K562 (cell line): Measurements from ENCODE around the gene ZMPSTE24. TPM values are rescaled to one million over a fixed set of nuclear protein-coding genes. Genes with fewer than 3 reads are reported as not detected.

Experiments used
- ATAC-seq: fragments of 200-7000 bp; cut with Tn5 transposase; 3 replicates; pipeline ENCODE4 v1.9.1; 2020; ENCODE audit warnings: moderate library complexity
- BruUV-seq: library from RNA; stranded (reverse); fragments of 400-500 nt; replicated peaks from 2 replicates; lab custom pipeline; 2021; lab: Mats Ljungman, UMichigan
- CTCF ChIA-PET: fragments of 300-600 bp; formaldehyde crosslinking; extraction: SDS; loops from one replicate; lab custom pipeline; 2021; ENCODE audit warnings: low intra/inter-chr PET ratio; lab: Yijun Ruan, JAX
- POLR2A ChIA-PET: fragments of 300-600, 350-650 bp; sonication (Branson Sonifier 250); formaldehyde crosslinking; extraction: SDS; loops from one replicate; lab custom pipeline; 2021; ENCODE audit warnings: antibody characterized with exemption, inconsistent platforms; lab: Yijun Ruan, JAX
- DNase-seq, 4 experiments: peaks; one replicate each; pipeline versions ENCODE4 v3.0.0 to v3.0.0-alpha.2; 2011 to 2018; ENCODE audit warnings: low spot score in 3 of 4, mixed read lengths in 3 of 4; ENCODE audit errors: extremely low read depth in 1 of 4
- FAIRE-seq: peaks from 2 replicates; lab custom pipeline; 2011; peaks lifted over from hg19 to GRCh38; lab: Jason Lieb, UNC
- H2AFZ ChIP-seq: 2 replicates; pipeline ENCODE4 v1.6.0; 2011; ENCODE audit warnings: low read depth, low read length, control low read depth, inconsistent platforms
- H3K27ac ChIP-seq: fragments of 200-600 bp; 3 replicates; pipeline ENCODE4 v1.8.0; 2011; ENCODE audit warnings: low read depth, mild to moderate bottlenecking, control low read depth, inconsistent platforms, low read length, moderate library complexity, mixed read lengths; ENCODE audit errors: extremely low read depth
- H3K27me3 ChIP-seq, 2 experiments: fragments of 300-600 bp in 1 of 2; 2 replicates in 1 of 2; 3 replicates in 1 of 2; pipeline versions ENCODE4 v1.6.0 to v1.8.0; 2011; ENCODE audit warnings: inconsistent platforms in 2 of 2, low read length in 2 of 2, mild to moderate bottlenecking in 1 of 2, mixed read lengths in 1 of 2, moderate library complexity in 1 of 2; ENCODE audit not compliant: control insufficient read depth in 2 of 2, insufficient read depth in 2 of 2
- H3K36me3 ChIP-seq: fragments of 300-600 bp; 3 replicates; pipeline ENCODE4 v1.8.0; 2011; ENCODE audit warnings: mild to moderate bottlenecking, low read length, inconsistent platforms; ENCODE audit not compliant: control insufficient read depth, insufficient read depth
- H3K4me1 ChIP-seq, 2 experiments: fragments of 200-600 bp in 1 of 2; replicated peaks in 1 of 2; 2 replicates in 1 of 2; 3 replicates in 1 of 2; pipeline versions ENCODE4 v1.5.1 to v1.8.0; 2011; ENCODE audit warnings: inconsistent platforms in 2 of 2, low read length in 2 of 2, mild to moderate bottlenecking in 1 of 2, mixed read lengths in 1 of 2, moderate library complexity in 1 of 2; ENCODE audit not compliant: control insufficient read depth in 2 of 2, insufficient read depth in 2 of 2
- H3K4me2 ChIP-seq: 2 replicates; pipeline ENCODE4 v1.6.1; 2011; ENCODE audit warnings: low read length, control low read depth, inconsistent platforms, mixed read lengths; ENCODE audit not compliant: insufficient read depth
- H3K4me3 ChIP-seq: fragments of 200-600 bp; sonication (generic), shearing (Covaris generic); 2 replicates; pipeline ENCODE4 v1.5.1; 2016; ENCODE audit warnings: control low read depth, inconsistent platforms
- H3K79me2 ChIP-seq: fragments of 200-600 bp; 3 replicates; pipeline ENCODE4 v1.8.0; 2011; ENCODE audit warnings: low read length, inconsistent platforms; ENCODE audit not compliant: control insufficient read depth, insufficient read depth
- H3K9ac ChIP-seq, 2 experiments: 2 replicates each; pipeline versions ENCODE4 v1.6.0 to v1.6.1; 2011; ENCODE audit warnings: low read depth in 2 of 2, low read length in 2 of 2, control low read depth in 1 of 2, inconsistent platforms in 1 of 2, mild to moderate bottlenecking in 1 of 2, mixed read lengths in 1 of 2; ENCODE audit not compliant: insufficient read depth in 1 of 2
- H3K9me1 ChIP-seq: one replicate; pipeline ENCODE4 v1.6.0; 2011; ENCODE audit warnings: inconsistent platforms, mild to moderate bottlenecking, low read length, moderate library complexity; ENCODE audit not compliant: control insufficient read depth, insufficient read depth
- H3K9me3 ChIP-seq: replicated peaks from 2 replicates; pipeline ENCODE4 v1.5.1; 2011; ENCODE audit warnings: low read depth, low read length, inconsistent platforms; ENCODE audit not compliant: control insufficient read depth, insufficient read depth
- H4K20me1 ChIP-seq: replicated peaks from 2 replicates; pipeline ENCODE4 v1.6.1; 2011; ENCODE audit warnings: low read length, inconsistent platforms, mixed read lengths; ENCODE audit not compliant: control insufficient read depth, insufficient read depth
- ARID2 ChIP-seq: fragments of 450-650 bp; IDR thresholded peaks from 2 replicates; pipeline ENCODE4 v1.6.1; 2017; ENCODE audit warnings: antibody characterized with exemption, mild to moderate bottlenecking
- CC2D1A ChIP-seq: fragments of 450-650 bp; IDR thresholded peaks from 2 replicates; pipeline ENCODE4 v1.6.1; 2017; ENCODE audit warnings: mild to moderate bottlenecking
- EWSR1 ChIP-seq: fragments of 450-650 bp; IDR thresholded peaks from 2 replicates; pipeline ENCODE4 v1.6.1; 2018; ENCODE audit warnings: borderline replicate concordance, mild to moderate bottlenecking, low read depth, moderate library complexity; ENCODE audit not compliant: partially characterized antibody
- FOXJ2 ChIP-seq: fragments of 200-800 bp; sonication (Bioruptor generic); IDR thresholded peaks from 2 replicates; pipeline ENCODE4 v1.6.1; 2016; ENCODE audit warnings: missing genetic modification characterization, missing compliant biosample characterization
- NFYB ChIP-seq: IDR thresholded peaks from 2 replicates; pipeline ENCODE4 v1.6.1; 2011; ENCODE audit warnings: mild to moderate bottlenecking, moderate library complexity; ENCODE audit not compliant: insufficient read length; ENCODE audit errors: extremely low read depth
- NR1H2 ChIP-seq: sonication (generic); formaldehyde crosslinking; IDR thresholded peaks from 2 replicates; pipeline ENCODE4 v1.4.0; 2020; ENCODE audit warnings: mild to moderate bottlenecking, missing genetic modification reagents
- ZBED1 ChIP-seq: IDR thresholded peaks from 2 replicates; pipeline ENCODE4 v1.6.1; 2014
- ZC3H4 ChIP-seq: sonication (generic); formaldehyde crosslinking; IDR thresholded peaks from 2 replicates; pipeline ENCODE4 v1.9.0; 2021; ENCODE audit warnings: missing genetic modification reagents, borderline replicate concordance
- WGBS: fragments of 100-300 bp; shearing (Covaris generic); methylation state at CpG from one replicate; pipeline ENCODE4 v1.1.6; 2016; ENCODE audit warnings: low coverage, mixed read lengths; ENCODE audit not compliant: insufficient coverage; ENCODE audit errors: missing lambda C conversion rate; 5-methylcytosine and 5-hydroxymethylcytosine counted together
- in situ Hi-C: fragments of 300-500 bp; cut with MboI; formaldehyde crosslinking; loops from 4 replicates; pipeline ENCODE4 v1.15.0; 2018; ENCODE audit warnings: inconsistent platforms, mixed read lengths
- intact Hi-C: fragments of 100-400 bp; cut with micrococcal nuclease; formaldehyde crosslinking; loops from 2 replicates; pipeline ENCODE4 v1.14.2; 2022
- polyA plus RNA-seq, 8 experiments: library from polyadenylated mRNA; depleted of rRNA in 4 of 8; stranded (reverse) in 5 of 8; unstranded in 3 of 8; fragments of >200 nt; fragmentation: Nextera tagmentation in 2 of 8; fragmentation: Illumina TruSeq in 1 of 8; extraction: Ambion mirVana in 2 of 8; extraction: Trizol in 1 of 8; gene quantifications; 2 replicates each; pipeline versions ENCODE4 v1.2.1 to v1.2.3, GENCODE V29; 2011 to 2014; ENCODE audit warnings: inconsistent platforms in 1 of 8, missing spikeins in 1 of 8
- total RNA-seq, 7 experiments: library from RNA; depleted of rRNA in 6 of 7; stranded (reverse); fragments of >200 nt in 6 of 7; fragmentation: Illumina TruSeq in 2 of 7; extraction: Trizol in 2 of 7; gene quantifications; 2 replicates each; pipeline versions ENCODE4 v1.2.1 to v1.2.3, GENCODE V29; 2011 to 2021; ENCODE audit warnings: low replicate concordance in 1 of 7
- TF ChIP-seq, protein P1 (sequence below): fragments of 200-800 bp; sonication (Bioruptor generic); IDR thresholded peaks from 2 replicates; pipeline ENCODE4 v1.6.1; 2017; ENCODE audit warnings: missing genetic modification characterization, missing compliant biosample characterization
- TF ChIP-seq, protein P2 (sequence below): fragments of 250-450 bp; sonication (Bioruptor Pico); IDR thresholded peaks from 2 replicates; pipeline ENCODE4 v1.8.0; 2022; ENCODE audit warnings: moderate library complexity, mild to moderate bottlenecking, inconsistent platforms
- TF ChIP-seq, protein P3 (sequence below): fragments of 250-450 bp; sonication (Bioruptor Pico); IDR thresholded peaks from 2 replicates; pipeline ENCODE4 v1.4.0; 2020

Gene ZMPSTE24
- total and polyA plus RNA-seq, 9 of the 15 experiments (the other 6 are each of a cell fraction or from before 2014, with no cell fraction given) = 30.7 to 75.9 (median 64.3) TPM

DNA sequence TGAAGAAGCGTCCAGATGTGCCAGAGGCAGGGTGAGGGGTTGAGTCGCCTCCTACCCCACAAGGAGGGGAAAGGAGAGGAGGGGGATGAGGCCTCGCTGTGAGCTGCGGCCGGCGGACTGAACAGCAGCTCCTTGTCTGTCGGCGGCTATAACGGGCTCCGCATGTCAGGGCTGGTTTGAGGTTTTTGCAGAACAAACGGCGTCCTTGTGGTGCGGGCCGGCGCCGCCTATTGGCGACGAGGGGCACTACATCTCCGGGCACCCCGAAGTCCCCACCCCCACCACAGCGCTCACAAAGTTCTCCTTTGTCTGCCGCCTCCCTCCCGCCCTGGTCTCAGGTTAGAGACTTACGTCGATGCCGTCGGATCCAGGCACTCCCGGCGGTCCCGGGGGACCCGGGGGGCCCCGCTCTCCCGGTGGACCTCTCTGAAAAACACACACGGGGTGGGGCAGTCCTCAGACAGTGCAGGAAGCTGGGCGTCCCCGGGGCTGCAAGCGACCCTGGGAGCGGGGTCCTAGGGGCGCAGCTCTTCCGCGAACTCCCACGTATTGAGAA is 57.3 kb downstream of the ZMPSTE24 start:
- no peaks in the 10 kb centered on the region for H3K9me3 ChIP-seq
- BruUV-seq = no TSS peak
- peak overlapping the region; percentile 98 for H2AFZ ChIP-seq
- no peaks in the 10 kb centered on the region for H3K36me3 ChIP-seq
- ATAC-seq (peak; percentile 87), DNase-seq (peak; percentile 90 to 93 (median 90)), FAIRE-seq (peak; percentile 92)
- H3K4me1 ChIP-seq = peaks cover 36 to 67% of the 10 kb centered on the region in 2 experiments
- ChIA-PET CTCF (interaction anchor here (0.5 to 2.1 kb wide), 4 partner anchors 90 to 162 kb away, joined by 3 to 8 read pairs (median 3); no protein-coding TSS in a partner anchor), POLR2A (interaction anchor here (0.5 to 1.6 kb wide), 16 partner anchors 8 to 1339 kb away, joined by 3 to 12 read pairs (median 3); no protein-coding TSS in a partner anchor)
- no peaks in the 10 kb centered on the region for H3K9me1 ChIP-seq
- H4K20me1 ChIP-seq = no peaks in the 10 kb centered on the region
- in situ Hi-C loops = no loop called here
- no peak overlapping the region for H3K4me3 ChIP-seq
- H3K79me2 ChIP-seq = no peaks in the 10 kb centered on the region
- H3K4me2 ChIP-seq = peak overlapping the region; percentile 56
- H3K27ac ChIP-seq = peak overlapping the region; percentile 31; the same call in 1 of the 3 replicates
- intact Hi-C loops = loop anchor here (5.0 kb wide), 1 partner anchor 87 kb away; no protein-coding TSS in a partner anchor
- peak overlapping the region; percentile 49 to 89; a peak in 3 of 4 replicates for H3K9ac ChIP-seq
- no peaks in the 10 kb centered on the region for H3K27me3 ChIP-seq
- WGBS = 20% methylated on average over 41 of the region's 42 CpGs
- TF ChIP-seq CC2D1A = peak; percentile 63
- TF ChIP-seq NFYB = no peak
- TF ChIP-seq ZBED1 = no peak
- TF ChIP-seq FOXJ2 = no peak
- TF ChIP-seq EWSR1 = no peak
- no peak for TF ChIP-seq ARID2
- no peak for TF ChIP-seq NR1H2
- TF ChIP-seq ZC3H4 (CRISPR knock-in tag) = no peak
- TF ChIP-seq, protein P1, sequence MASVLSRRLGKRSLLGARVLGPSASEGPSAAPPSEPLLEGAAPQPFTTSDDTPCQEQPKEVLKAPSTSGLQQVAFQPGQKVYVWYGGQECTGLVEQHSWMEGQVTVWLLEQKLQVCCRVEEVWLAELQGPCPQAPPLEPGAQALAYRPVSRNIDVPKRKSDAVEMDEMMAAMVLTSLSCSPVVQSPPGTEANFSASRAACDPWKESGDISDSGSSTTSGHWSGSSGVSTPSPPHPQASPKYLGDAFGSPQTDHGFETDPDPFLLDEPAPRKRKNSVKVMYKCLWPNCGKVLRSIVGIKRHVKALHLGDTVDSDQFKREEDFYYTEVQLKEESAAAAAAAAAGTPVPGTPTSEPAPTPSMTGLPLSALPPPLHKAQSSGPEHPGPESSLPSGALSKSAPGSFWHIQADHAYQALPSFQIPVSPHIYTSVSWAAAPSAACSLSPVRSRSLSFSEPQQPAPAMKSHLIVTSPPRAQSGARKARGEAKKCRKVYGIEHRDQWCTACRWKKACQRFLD = no peak
- TF ChIP-seq, protein P2, sequence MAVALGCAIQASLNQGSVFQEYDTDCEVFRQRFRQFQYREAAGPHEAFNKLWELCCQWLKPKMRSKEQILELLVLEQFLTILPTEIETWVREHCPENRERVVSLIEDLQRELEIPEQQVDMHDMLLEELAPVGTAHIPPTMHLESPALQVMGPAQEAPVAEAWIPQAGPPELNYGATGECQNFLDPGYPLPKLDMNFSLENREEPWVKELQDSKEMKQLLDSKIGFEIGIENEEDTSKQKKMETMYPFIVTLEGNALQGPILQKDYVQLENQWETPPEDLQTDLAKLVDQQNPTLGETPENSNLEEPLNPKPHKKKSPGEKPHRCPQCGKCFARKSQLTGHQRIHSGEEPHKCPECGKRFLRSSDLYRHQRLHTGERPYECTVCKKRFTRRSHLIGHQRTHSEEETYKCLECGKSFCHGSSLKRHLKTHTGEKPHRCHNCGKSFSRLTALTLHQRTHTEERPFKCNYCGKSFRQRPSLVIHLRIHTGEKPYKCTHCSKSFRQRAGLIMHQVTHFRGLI (CRISPR knock-in tag) = no peak
- TF ChIP-seq, protein P3, sequence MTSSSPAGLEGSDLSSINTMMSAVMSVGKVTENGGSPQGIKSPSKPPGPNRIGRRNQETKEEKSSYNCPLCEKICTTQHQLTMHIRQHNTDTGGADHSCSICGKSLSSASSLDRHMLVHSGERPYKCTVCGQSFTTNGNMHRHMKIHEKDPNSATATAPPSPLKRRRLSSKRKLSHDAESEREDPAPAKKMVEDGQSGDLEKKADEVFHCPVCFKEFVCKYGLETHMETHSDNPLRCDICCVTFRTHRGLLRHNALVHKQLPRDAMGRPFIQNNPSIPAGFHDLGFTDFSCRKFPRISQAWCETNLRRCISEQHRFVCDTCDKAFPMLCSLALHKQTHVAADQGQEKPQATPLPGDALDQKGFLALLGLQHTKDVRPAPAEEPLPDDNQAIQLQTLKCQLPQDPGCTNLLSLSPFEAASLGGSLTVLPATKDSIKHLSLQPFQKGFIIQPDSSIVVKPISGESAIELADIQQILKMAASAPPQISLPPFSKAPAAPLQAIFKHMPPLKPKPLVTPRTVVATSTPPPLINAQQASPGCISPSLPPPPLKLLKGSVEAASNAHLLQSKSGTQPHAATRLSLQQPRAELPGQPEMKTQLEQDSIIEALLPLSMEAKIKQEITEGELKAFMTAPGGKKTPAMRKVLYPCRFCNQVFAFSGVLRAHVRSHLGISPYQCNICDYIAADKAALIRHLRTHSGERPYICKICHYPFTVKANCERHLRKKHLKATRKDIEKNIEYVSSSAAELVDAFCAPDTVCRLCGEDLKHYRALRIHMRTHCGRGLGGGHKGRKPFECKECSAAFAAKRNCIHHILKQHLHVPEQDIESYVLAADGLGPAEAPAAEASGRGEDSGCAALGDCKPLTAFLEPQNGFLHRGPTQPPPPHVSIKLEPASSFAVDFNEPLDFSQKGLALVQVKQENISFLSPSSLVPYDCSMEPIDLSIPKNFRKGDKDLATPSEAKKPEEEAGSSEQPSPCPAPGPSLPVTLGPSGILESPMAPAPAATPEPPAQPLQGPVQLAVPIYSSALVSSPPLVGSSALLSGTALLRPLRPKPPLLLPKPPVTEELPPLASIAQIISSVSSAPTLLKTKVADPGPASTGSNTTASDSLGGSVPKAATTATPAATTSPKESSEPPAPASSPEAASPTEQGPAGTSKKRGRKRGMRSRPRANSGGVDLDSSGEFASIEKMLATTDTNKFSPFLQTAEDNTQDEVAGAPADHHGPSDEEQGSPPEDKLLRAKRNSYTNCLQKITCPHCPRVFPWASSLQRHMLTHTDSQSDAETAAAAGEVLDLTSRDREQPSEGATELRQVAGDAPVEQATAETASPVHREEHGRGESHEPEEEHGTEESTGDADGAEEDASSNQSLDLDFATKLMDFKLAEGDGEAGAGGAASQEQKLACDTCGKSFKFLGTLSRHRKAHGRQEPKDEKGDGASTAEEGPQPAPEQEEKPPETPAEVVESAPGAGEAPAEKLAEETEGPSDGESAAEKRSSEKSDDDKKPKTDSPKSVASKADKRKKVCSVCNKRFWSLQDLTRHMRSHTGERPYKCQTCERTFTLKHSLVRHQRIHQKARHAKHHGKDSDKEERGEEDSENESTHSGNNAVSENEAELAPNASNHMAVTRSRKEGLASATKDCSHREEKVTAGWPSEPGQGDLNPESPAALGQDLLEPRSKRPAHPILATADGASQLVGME (CRISPR knock-in tag) = no peak
